Measurements from ENCODE around the gene EIF4H. TPM values are rescaled to one million over a fixed set of nuclear protein-coding genes. Genes with fewer than 3 reads are reported as not detected.
A peak's percentile ranks its signal among the peaks of the same experiment; 100 is the strongest.

Gene EIF4H
- total RNA-seq, 1 experiment from 2014 or later: 318 TPM

DNA sequence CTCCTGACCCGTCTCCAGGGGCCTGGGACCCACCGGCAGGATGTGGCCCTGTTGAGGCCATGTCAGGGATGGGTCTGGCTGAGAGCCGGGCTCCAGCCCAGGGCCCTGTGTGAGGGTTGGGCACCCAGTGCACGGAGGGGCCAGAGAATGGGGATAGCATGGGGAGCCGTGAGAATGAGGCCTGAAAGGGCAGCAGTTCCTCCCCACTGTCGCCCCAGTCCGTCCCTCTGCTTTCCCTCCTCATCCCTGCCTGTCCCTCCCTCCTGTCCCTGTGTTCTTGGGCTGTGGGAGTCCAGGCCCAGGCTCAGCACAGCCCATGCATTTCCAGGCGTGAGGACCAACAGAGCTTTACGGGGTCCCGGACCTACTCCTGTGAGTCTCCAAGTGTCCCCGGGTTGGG lies 45.3 kb downstream of the EIF4H start:
- no peaks in the 10 kb centered on the region for H3K36me3 ChIP-seq (ENCODE audit: control insufficient read depth, insufficient read depth, low read length)
- TF ChIP-seq POLR2AphosphoS5 (IDR thresholded peaks at IDR 0.05; ENCODE audit: low read depth, low read length) (no peak), REST (IDR thresholded peaks at IDR 0.05; ENCODE audit: insufficient read depth in 1 of 2, low read depth in 2 of 2, low read length in 1 of 2) (no peak), TCF7L2 (IDR thresholded peaks at IDR 0.05; ENCODE audit: low read depth, low read length) (no peak), CTCF (IDR thresholded peaks at IDR 0.05) (no peak), SIN3A (IDR thresholded peaks at IDR 0.05; ENCODE audit: borderline replicate concordance, insufficient read depth, low read depth, low read length) (no peak)
- ChIA-PET POLR2A (no interaction called here), CTCF (interaction anchor here (0.8 kb wide), 1 partner anchor 13 kb away, joined by 3 read pairs; no protein-coding TSS in a partner anchor)
- DNase-seq (ENCODE audit: low read depth, low spot score) (no peak), ATAC-seq (0 out of 2 replicates have a peak, but pooled peaks have one; percentile 7)
- no peak overlapping the region for H3K4me3 ChIP-seq (ENCODE audit: low read depth in 2 of 2, low read length in 2 of 2)
- in situ Hi-C loops (cut with HindIII; ENCODE audit: low pct_unique_long_range_greater_than_20kb, low sequenced_read_pairs) (no loop called here), intact Hi-C loops (cut with micrococcal nuclease; ENCODE audit: unreplicated experiment) (no loop called here)
- H3K27me3 ChIP-seq (ENCODE audit: control insufficient read depth, insufficient read depth, low read length): no peaks in the 10 kb centered on the region
- no peaks in the 10 kb centered on the region for H3K9me3 ChIP-seq (ENCODE audit: control insufficient read depth, insufficient read depth, low read depth, low read length)
- H3K4me1 ChIP-seq (ENCODE audit: control insufficient read depth, insufficient read depth, low read length): no peaks in the 10 kb centered on the region
- no peak overlapping the region for H3K27ac ChIP-seq (ENCODE audit: low read length)
- no TSS peak for BruUV-seq (replicated peaks)

DNA sequence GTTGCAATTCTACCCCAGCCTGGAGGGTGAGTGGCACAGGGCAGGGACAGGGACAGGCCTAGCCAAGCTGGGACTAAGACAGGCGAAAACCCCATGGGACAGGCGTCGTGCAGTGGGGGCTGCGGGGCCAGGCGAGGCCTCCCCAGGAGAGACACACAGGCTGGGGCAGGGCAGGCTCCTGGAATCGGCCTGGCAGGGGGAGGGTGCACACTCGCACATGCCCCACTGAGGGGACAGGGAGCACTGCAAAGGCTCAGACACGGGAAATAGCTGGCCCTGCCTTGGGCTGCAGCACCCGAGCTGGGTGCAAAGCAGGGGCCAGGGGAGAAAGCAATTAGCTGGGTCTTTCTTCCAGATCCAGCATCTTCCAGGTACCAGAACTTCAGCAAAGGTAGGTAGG lies 46.1 kb downstream of the EIF4H start:
- H3K4me3 ChIP-seq (ENCODE audit: low read depth in 2 of 2, low read length in 2 of 2): no peak overlapping the region
- peak; percentile 27; the same call in 1 of the 2 replicates for ATAC-seq
- no peak overlapping the region for H3K27ac ChIP-seq (ENCODE audit: low read length)
- DNase-seq (ENCODE audit: low read depth, low spot score): no peak
- no peaks in the 10 kb centered on the region for H3K4me1 ChIP-seq (ENCODE audit: control insufficient read depth, insufficient read depth, low read length)
- TF ChIP-seq REST (IDR thresholded peaks at IDR 0.05; ENCODE audit: insufficient read depth in 1 of 2, low read depth in 2 of 2, low read length in 1 of 2) (no peak), SIN3A (IDR thresholded peaks at IDR 0.05; ENCODE audit: borderline replicate concordance, insufficient read depth, low read depth, low read length) (no peak), POLR2AphosphoS5 (IDR thresholded peaks at IDR 0.05; ENCODE audit: low read depth, low read length) (no peak), CTCF (IDR thresholded peaks at IDR 0.05) (no peak), TCF7L2 (IDR thresholded peaks at IDR 0.05; ENCODE audit: low read depth, low read length) (no peak)
- ChIA-PET POLR2A (interaction anchor here (0.5 kb wide), 1 partner anchor 175 kb away, joined by 3 read pairs; no protein-coding TSS in a partner anchor), CTCF (interaction anchor here (0.8 kb wide), 1 partner anchor 14 kb away, joined by 3 read pairs; no protein-coding TSS in a partner anchor)
- no peaks in the 10 kb centered on the region for H3K9me3 ChIP-seq (ENCODE audit: control insufficient read depth, insufficient read depth, low read depth, low read length)
- H3K36me3 ChIP-seq (ENCODE audit: control insufficient read depth, insufficient read depth, low read length): no peaks in the 10 kb centered on the region
- intact Hi-C loops (cut with micrococcal nuclease; ENCODE audit: unreplicated experiment): no loop called here
- in situ Hi-C loops (cut with HindIII; ENCODE audit: low pct_unique_long_range_greater_than_20kb, low sequenced_read_pairs): no loop called here
- BruUV-seq (replicated peaks): no TSS peak
- H3K27me3 ChIP-seq (ENCODE audit: control insufficient read depth, insufficient read depth, low read length): no peaks in the 10 kb centered on the region

Data from Panc1 (cell line).